VCaP (cell line): Measurements from ENCODE around the gene KLK10.

Experiments used
- H3K27ac ChIP-seq: fragments of 450-650 bp; 2 replicates; pipeline ENCODE4 v1.5.1; 2017
- CTCF ChIP-seq: fragments of 450-650 bp; conservative IDR thresholded peaks from 2 replicates; pipeline ENCODE4 v1.5.1; 2017; ENCODE audit warnings: mild to moderate bottlenecking, moderate library complexity

The KLK10 gene

DNA sequence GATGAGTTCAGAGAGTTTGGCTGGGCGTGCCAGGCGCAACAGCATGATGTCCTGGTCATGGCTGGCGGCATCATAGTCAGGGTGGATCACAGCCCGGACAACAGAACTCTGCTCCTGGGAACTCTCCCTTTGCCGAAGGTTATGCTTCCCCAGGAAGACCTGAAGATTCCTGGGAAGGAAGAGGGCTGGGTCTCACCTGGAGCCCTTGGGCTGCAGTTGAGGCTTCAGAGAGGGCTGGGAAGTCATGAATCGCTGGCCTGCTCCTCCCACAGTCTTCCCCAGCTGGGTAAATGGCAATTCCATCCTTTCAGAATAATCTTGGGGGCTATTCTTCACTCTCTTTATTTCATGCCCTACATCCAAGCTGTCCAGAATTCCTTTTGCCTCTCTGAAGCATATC lies 56.1 kb downstream of the KLK10 start:
- TF ChIP-seq CTCF = no peak
- no peak overlapping the region for H3K27ac ChIP-seq
